SIG-M5 treated with dmso at 0.1 percent for 504 hours (cell line): ENCODE data around the gene KPNA1.

ENCODE experiments used
- DNase-seq: peaks from one replicate; lab custom pipeline; 2025; ENCODE audit not compliant: unreplicated experiment; lab: John Stamatoyannopoulos, UW

KPNA1 gene

DNA sequence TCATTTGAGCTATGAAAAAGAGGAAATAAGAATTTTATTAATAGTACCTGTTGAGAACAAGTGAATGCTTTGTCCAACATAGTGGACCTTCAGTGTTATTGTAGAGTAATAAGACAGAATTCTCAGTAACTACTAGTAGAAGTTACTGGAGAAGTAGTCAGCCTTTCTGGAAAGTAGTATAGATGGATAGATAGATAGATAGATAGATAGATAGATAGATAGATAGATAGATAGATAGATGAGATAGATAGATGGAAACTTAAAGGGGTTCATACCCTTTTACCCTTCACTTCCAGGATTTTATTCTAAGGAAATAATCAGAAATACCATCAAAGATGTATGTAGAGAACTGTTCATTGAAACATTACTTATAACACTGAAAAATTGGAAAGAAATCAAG lies 125.5 kb downstream of the KPNA1 start:
- no peak for DNase-seq

GRCh38 chr3:122387709-122388108 lies 127.0 kb downstream of the KPNA1 start:
- DNase-seq: no peak

DNA sequence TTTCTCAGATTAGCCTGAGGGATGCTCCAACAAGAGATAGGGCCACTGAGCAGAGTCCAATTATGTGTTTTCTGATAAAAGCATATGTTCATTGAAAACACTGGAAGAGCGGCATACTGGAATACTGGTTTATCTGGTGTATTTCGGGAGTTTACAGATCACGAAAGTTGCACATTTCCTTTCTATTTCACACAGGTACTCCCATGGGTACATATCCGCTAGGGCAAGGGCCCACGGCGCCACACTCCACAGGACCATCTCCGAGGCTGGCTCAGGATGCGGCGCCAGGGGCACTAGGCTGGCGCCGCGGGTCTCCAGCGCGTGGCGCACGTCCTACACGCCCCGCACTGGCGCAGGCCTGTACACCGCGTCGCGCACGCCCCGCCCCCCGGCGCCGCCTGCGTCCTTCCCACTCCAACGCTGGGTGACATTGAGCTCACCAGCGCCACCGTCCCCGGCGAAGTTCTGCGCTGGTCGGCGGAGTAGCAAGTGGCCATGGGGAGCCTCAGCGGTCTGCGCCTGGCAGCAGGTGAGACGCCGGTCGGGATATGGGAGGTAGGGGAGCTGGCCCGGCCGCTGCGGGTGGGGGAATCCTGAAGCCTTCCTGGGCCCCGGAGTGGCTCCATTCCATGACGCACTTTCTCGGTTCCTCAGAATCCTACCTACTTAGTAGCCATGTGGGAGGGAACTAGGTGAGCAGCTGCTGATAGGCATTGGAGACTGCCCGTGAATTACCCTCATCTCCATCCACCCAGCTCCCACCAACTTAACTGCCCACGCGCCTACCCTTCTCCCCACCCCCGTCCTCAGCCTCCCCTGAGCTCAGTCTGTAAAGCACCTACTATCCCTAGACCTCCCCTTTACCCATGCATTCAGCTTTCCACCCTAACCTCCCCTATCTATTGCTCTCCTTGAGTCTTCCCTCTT lies 130.7 kb downstream of the KPNA1 start, which contains the start of gene FAM162A:
Gene FAM162A (plus strand): TSS at position 412 of the 927 bp plus-strand sequence. CDS start 84 bp downstream, at position 496.
- peak; percentile 92 for DNase-seq

DNA sequence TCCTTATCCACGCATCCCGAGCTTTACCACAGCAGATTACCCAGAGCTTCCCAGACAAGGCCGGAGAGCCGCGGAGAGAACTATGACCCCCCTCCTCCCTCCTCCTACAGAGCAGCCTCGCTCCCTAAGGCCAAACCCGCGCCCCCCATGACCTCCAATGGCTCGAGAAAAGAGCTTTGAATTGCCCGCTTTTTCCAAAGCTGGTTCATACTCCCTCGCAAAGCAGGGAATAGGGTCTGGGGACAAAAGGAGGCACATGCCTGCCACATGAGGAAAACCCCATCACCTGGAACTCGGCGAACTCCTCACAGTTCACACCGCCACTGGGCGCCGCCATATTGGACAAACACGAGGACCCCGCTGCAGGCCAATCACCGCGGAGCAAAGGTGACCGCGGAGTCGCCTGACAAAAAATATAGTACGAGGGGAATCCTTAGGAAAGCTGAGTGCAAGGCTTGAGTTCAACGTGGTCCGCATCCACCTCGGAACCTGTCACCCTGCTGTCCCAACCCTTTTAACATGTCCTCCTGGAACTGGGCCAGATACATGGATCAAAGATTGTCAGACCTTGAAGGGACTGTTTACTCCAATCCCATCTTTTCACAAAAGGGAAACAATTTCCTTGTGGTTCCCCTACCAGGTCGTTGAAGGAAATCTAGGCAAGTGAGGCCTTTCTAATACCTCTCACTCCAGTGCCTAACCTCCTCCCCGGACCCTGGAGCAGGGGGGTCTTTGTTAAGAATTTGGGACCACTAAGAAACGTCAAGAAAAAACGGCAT lies 131.7 kb downstream of the KPNA1 start, which contains the start of gene MIX23:
Gene MIX23 (minus strand): TSS at position 344 of the 779 bp plus-strand sequence. CDS start 7 bp downstream, at position 337.
- peak; percentile 93 for DNase-seq

- DNase-seq: no peak
Observed at GRCh38 chr3:122377975-122378374, 136.8 kb downstream of the KPNA1 start.

GRCh38 chr3:122374034-122374433 lies 140.7 kb downstream of the KPNA1 start:
- DNase-seq: no peak
